Measurements from ENCODE around the gene POU2AF1.

The POU2AF1 gene

DNA sequence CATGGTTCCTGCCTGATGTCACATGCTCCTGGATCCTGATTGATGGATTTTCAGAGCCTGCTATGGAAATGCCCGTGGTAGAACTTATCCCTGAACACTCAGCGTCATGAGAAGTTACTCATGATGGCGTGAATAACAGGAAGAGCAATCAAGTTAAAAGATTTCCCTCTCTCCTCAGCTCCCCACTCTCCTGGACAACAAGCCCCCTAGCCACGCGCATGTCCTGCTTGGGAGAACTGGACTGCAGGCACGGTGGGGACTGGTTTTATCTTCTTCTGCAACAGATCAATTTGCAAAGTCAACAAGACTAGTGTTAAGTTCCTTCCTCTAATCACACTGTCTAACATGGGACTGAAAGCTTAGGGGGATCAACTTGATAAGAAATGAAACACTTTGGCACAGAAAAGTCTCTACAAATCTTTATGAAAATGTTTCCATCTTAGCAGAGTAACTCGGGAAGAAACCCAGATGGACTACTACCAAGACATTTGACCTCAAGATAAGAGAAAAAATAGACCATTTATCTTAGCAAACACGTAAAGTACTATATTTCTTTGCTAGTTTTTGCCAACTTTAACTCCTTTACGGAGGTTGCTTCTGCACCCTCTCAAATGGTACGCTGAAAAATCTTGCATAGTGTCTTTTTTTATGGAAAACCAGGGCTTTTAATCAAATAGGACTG is 27.6 kb downstream of the POU2AF1 start:
- no peak for DNase-seq (ENCODE audit: insufficient read length, low spot score)
- FAIRE-seq, result peak; percentile 28

DNA sequence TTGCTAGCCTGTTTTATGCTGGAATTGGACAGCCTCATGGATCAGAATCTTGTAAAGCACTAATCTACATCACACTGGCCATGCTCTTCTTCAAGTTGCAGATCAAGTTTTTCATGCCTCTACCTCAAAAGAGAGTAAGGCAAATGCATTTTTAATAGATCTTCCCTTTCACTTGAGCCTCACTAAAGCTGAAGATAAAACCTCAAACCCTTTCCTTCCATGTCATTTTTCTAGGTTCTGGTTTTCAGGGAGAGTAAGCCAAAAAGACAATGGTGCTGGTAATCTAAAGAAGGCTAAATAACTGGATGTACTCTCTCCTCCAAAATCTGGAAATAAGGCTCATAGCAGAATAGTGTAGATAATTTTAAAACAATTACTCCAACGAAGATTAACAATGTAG is 28.3 kb downstream of the POU2AF1 start:
- DNase-seq (ENCODE audit: insufficient read length, low spot score) (no peak), FAIRE-seq (no peak)

DNA sequence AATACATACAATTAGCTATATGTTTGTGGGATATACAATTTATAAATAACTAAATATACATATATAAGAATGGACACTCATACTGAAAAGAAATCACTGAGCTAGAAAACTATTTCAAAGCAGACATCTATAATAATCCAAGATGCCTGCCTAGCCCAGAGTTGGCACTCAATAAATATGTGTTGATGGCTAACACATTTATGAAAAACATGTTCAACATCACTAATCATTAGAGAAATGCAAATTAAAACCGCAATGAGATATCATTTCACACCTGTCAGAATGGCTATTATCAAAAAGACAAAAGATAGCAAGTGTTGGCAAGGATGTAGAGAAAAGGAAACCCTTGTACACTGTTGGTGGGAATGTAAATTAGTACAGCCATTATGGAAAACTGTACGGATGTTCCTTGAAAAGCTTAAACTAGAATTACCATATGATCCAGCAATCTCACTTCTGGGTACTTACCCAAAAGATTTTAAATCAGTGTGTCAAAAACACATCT is 29.8 kb downstream of the POU2AF1 start:
- FAIRE-seq (no peak), DNase-seq (ENCODE audit: insufficient read length, low spot score) (no peak)

DNA sequence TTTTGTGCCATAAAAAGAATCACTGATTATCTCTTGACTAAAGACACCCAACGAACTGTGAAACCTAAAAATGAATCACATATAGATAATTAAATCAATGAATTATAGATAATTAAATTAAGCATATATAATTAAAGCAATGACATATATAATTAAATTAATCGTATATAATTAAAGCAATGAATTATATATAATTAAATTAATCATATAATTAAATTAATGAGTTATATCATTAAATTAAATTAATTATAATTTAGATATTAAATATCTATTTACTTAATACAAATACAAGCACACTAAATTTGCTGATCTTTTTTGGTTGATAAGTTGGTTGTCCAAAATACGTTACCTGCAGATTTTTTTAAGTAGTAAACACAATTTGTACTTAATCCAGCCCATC is 30.9 kb downstream of the POU2AF1 start:
- FAIRE-seq (no peak), DNase-seq (ENCODE audit: insufficient read length, low spot score) (no peak)

DNA sequence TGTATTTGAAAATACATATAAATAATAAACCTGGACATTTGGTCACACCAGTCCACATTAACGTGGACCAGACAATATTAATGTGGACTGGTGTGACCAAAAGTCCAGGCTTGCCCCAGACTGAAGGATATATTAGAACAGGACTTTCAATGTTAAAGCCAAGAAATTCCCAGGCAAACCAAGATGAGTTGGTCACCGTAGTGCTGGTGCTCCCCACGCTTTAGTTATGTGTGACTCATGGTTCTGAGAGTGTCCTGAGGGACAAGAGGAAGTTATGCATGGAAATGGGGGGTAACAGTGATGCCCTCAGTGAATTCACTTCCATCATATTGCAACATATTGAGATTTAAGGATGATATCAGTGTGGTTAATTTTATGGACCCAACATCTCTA is 31.4 kb downstream of the POU2AF1 start:
- DNase-seq (ENCODE audit: insufficient read length, low spot score) (no peak), FAIRE-seq (no peak)

DNA sequence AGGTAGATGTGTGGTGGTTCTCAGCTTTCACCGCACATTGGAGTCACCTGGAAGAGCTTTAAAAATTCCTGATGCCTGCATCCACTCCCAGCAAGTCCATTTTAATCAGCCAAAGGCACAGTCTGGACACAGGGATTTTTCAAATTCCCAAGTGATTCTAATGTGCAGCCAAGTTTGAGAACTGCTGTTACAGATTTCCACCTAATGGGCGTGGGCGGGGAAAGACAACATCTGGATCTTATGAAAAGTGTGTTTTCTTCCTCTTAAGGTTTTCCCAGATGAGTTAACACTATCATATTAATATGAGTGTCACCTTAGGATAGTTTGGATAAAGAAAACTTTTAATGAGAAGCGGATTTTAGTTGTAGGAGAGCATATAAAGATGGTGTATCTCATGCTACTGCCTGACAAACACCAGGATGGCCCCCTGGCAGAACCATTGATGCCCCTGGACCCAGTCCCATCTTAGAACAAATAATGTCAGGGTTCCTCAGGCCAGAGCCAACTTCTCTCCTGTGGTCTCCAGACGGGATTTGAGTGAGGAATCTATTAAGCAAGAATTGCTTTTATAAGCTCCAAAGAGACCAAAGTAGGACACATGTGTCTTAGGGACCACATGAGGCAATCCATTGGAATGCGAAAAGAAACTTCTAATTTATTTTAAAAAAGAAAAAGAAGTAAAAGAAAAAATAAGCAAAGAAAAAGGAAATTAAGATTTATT is 31.9 kb downstream of the POU2AF1 start:
- FAIRE-seq (no peak), DNase-seq (ENCODE audit: insufficient read length, low spot score) (no peak)

DNA sequence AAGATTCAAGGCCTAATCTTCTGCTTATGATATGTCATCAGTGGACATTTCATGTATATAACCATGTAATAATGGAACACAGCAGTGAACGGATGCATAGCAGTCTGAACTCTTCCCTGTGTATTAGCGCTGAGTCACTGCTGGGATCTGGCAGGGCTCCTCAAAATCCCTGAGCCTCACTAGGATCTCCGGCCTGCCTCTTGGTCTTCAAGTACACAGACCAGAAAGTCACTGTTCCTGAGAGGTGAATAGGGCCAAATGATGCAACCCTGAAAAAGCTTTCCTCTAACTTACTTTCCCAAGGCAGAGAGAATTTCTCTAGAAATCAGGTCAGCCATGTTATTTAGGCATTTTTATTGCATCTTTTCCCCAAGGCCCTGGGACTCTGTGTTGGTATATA is 35.0 kb downstream of the POU2AF1 start:
- DNase-seq (ENCODE audit: insufficient read length, low spot score) (no peak), FAIRE-seq (no peak)

DNA sequence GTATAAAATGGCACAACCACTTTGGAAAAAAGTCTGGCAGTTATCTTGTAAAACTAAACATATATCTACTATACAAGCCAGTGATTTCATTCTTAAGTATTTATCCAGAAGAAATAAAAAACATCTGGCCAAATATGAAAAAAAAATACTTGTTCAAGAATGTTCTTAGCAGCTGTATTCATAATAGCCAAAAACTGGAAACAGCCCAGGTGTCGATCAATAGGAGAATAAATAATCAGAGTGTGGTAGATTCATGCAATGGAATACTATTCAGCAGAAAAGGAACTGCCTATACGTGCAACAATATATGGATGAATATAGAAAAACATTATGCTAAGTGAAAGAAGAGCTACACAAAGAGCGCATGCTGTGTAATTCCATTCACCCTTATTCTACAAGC is 36.7 kb downstream of the POU2AF1 start:
- no peak for FAIRE-seq
- DNase-seq (ENCODE audit: insufficient read length, low spot score), result no peak

DNA sequence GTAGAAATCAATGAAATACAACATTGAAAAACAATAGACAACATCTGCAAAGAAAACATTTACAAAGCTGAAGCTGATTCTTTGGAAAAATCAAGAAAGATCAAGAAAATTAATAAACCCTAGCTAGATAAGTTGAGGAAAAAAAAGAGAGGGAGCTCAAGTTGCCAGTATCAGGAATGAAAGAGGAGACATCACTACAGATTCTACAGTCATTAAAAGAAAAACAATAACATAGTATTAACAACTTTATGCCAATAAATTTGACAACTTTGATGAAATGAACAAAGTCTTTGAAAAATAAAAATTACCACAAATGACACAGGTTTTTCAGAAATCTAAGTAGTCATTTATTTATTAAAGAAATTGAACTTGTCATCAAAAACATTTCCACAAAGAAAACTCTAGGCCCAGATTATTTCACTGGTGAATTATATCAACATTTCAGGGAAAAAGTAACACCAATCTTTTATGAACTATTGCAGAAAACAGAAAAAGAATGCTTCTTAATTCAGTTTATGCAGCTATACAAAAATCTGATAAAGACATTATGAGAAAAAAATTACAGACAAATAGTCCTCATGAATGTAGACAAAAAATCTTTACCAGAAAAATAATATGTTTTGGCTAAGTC is 39.2 kb downstream of the POU2AF1 start:
- DNase-seq (ENCODE audit: insufficient read length, low spot score) (no peak), FAIRE-seq (no peak)

DNA sequence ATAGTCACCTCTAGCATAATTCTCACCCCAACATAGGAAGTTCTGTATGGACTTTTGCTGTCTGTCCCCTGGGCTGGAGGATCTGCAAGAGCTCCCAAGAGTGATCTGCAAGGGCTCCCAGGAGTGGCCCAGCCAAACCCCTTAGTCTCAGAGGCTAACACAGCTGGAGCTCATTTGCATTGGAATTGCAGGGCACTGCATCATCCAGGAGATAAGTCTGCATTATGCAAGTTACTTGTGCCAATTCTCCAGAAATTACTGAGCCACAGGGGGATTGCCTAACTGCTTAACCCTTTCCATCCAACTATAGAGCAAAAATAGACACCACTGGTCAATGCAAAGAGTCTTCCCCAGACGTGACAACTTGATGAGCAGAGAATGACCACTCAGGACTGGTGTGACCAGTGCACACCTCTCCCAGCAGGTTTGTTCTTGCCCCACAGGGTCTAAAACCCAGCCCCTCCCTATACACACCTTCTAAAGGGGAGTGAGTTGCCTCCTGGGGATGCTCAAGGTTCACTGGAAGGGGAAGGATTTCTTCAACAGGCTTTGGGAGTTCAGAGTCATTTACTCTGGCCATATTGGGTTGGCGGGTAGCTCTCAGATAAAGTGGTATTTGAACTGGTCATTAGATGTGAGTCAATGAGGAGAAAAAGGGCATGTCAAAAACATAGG is 42.4 kb downstream of the POU2AF1 start:
- DNase-seq (ENCODE audit: insufficient read length, low spot score) (no peak), FAIRE-seq (no peak)

DNA sequence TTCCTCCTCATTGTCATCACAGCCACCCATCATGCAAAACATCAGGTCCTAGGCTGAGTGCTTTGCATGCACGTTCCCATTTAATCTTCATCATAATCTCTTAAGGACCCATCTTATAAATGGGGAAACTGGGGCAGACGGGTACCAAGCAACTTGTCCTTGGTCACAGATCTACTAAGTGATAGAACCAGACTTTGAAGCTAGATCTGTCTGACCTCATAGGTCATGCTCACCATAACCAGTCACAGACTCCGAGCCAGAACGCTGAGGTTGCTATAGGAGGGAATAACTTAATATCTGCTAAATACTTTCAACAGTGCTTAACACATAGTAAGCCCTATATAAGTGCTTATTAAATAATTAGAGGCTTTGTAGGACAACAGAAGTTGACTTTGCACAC is 43.0 kb downstream of the POU2AF1 start:
- no peak for FAIRE-seq
- no peak for DNase-seq (ENCODE audit: insufficient read length, low spot score)

DNA sequence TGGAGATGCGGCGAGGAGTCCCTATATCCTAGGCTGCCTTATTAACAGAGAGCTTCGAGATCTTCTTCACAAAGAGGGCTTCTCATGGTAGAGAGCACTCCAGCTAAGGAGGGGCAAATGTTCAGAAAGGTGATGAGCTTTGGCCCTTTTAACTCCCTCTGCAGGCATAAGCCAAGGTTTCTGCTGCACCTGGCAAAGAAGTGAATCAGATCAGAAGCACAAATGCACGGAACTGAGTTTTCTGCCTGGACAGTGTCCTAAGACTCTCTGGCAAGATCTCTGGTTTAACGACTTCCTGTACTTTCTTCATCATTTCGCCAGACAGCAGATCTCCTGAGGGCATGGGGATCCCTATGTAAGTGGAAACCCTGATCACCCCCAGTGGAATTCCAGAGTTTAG is 43.5 kb downstream of the POU2AF1 start:
- DNase-seq (ENCODE audit: insufficient read length, low spot score), result no peak
- no peak for FAIRE-seq

DNA sequence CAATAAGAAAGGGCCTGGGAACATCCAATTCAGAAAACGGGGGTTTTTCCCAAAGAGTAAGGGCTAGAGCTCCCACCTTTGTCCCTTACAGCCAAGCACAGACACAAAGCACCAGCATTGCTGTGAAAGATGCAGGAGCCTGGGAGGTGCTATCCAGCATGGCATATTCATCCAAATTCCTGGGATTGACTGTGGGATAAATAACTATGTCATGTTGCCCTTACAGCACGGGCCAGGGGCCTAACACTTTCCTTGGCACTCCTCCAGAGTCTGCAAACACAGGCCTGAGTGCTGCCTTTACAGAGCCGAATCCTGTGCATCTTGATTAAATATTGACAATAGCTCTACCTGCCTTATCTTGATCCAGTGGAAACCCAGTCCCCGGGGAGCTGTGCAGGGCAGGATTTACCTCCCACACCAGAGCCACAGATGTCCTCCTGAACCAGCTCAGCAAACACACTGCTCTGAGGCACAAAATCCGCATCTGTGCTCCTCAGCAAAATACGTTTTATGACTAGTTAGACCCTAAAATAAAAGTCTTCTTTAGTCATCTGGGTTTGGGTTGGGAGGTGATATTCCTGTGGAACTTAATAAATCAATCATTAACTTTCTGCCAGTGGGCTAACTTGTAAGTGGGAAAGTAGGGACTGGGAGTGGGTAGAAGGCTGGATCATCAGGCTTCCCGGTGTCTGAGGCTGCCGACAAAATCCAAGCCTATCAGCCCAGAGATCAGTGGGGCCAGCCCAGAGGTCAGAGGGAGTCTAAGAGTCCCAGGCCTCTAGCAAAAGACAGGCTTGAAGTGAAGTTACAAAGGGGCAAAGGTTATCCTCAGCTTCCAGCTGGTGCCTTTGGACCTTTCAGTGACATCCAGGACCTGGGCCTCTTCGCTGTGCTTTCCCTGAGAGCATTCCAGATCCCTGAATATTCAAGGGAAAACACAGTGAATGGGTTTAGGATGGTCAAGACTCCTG is 44.3 kb downstream of the POU2AF1 start:
- no peak for DNase-seq (ENCODE audit: insufficient read length, low spot score)
- FAIRE-seq, result no peak

DNA sequence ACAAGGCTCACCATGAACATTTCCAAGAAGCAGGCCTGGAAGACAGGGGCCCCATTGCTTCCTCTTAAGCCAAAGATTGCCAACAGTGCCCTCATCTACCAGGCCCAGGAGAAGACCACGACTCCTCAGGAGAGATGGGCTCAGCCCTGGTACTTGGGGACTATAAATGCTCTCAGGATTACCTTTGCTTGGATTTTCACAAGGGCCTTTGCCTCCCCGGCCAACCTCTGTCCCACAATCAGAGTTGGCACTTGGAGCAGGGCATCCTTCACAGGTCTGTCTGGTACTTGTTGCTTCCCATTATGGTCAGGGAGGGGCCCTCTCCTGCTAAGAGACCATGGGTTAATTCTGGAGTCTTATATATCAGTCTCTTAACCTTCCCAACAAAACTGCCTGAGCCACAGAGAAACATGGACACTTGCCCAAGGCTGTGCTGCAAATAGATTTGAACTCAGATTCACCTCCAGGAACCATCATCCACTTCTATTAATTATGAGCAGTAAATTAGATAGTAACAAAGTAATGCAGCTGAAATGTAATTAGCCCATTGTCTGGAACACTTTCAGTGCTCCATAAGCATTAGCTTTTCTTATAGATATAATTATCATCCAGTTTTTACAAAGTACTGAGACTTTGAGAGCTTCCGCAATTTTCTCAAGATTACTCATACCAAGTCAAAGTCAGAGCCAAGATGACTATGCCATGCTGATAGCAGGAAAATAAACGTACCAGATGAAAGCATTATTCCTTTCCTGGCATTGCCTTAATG is 47.2 kb downstream of the POU2AF1 start:
- no peak for DNase-seq (ENCODE audit: insufficient read length, low spot score)
- FAIRE-seq, result no peak

DNA sequence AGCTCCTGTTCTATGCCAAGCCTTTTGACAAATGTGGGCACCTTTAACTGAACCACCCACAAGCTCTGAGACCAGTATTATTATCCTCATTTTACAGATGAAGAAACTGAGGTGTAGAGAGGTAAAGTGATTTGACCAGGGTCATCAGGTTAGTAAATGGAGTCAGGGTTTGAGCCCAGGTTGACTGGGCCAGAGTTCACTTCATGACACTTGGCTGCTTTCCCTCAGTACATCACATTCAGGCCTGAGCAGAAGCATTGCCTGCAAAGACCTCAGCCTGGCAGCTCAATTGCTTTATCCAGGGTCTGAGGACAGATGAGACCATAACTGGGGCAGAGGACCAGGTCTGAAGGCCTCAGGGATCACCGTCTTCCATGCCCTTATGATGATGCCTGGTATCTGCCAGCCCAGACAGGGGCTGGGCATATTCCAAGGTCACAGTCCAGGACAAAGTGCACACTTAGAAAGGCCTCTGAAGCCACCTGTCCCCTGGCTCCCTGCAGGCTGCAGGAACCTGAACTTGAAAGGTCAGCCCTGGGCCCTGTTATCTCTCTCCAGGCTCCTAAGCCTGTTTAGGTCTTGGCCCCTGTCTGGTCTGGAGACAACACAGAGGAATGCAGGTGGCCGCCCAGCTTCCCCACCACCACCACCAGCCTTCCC is 48.7 kb downstream of the POU2AF1 start:
- peak; percentile 16 for FAIRE-seq
- no peak for DNase-seq (ENCODE audit: insufficient read length, low spot score)

DNA sequence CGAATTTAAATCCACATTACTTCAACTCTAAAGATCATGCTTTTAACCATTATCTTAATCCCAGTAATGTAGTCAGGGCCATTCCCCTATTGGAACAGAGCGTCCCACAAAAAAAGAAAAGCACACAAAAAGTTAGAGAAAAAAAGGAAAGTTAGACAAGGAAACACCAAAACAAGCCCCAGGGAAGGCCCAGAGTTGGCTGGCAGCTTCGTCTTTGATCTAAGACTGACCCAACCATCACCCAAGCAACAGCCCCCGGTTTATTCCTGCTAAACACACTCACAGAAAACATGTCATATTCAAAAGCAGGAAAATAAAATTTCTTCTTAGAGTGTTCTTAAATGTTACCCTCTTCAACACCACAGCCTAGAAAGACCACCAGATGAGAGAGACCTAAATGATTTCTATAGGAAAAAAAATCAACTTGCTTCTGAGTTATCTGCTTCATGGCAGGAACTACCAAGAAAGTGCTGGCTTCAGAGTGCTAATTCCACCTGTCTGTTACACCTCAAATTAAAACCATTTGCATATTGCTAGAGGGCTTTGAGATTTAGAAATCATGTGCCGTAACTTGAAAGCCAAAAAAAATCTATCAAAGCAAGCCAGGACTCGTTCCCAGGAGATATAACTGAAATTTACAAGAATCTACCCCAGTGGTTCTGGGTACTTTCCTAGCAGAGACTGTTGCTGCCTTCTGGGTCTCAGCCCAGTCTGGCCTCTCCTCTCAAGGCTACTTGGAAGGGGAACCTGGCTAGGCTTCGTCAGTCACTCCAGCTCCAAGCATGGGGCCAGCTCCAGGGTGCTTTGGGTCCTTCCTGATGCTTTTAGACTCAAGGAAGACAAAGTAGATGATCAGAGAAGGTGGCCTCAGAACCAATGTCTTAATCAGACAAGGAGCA is 49.5 kb downstream of the POU2AF1 start:
- no peak for FAIRE-seq

DNA sequence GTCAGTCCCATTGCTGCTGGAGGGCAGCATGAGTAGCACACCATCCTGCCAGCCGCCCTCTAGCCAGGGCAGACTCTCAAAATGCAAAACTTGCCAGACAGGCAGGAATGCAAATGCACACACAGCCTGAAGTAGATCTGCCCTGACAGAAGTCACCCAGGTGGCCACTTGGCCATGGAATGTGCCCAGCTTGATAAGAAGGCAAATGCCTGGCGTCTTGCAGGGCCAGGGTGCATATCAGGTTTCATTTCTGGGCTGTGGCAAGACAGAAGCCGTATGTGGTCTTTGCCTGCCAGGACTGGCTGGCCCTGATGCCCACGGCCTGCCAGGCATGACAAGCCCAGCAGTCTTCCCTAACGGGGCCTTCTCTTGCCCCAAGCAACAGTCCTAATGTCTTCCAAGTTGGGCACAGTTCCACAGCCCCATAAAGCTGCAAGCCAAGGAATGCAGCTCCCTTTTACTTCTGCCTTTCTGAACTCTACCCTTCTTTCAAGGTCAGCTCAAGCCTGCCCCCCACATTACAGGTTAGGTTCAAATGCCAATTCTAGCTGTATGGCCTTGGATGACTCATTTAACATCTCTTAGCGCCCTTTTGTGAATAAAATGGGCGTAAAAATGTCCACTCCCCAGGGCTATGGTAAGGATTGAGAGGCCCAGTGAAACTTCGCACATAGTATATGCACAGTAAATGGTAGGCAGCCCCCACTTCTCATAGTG is 51.0 kb downstream of the POU2AF1 start:
- FAIRE-seq (no peak), DNase-seq (ENCODE audit: insufficient read length, low spot score) (no peak)

More for the DNA sequence above, 49.5 kb downstream of the POU2AF1 start:
- no peak for DNase-seq (ENCODE audit: insufficient read length, low spot score)

Data from HTR-8/SVneo (cell line).